Measurements from ENCODE around the gene ADAM11. TPM values are rescaled to one million over a fixed set of nuclear protein-coding genes. Genes with fewer than 3 reads are reported as not detected.

ADAM11 gene
- total and polyA plus RNA-seq, 12 donors: 0.05 to 0.80 (median 0.32) TPM; not detected in 2

DNA sequence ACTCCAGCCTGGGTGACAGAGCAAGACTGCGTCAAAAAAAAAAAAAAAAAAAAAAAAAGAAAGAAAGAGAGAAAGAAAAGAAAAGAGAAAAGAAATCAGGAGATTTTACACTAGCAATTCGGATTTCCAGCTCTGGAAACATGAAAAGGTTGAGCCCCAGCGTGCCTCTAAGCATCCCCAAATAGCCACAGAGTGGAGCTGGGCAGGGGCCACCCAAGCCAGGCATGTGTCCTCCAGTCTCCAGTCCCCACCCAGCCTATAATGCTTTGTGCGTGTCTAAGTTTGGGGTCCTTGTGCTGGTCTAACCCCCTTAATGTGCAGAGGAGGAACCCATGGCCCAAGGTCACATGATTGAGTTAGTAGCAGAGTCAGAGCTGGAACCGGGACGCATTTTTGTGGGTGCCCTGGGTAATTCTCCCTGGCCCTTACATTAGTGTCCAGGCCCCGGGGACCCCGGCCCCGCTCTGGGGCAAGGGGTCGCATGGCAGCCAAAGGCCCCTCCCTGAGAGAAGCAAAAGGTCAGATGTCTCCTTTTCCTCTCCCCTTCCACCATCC lies 19.9 kb downstream of the ADAM11 start:
- 17 to 23% (median 21%) methylated on average over 9 to 10 of the region's 10 CpGs for WGBS, 4 donors
- Histone ChIP-seq H3K36me3 (replicated peaks in 1 of 2) (no peaks in the 10 kb centered on the region), H3K27ac (no peak overlapping the region), H3K4me3 (no peak overlapping the region), H3K27me3 (peaks cover 7% of the 10 kb centered on the region), H3K4me1 (replicated peaks in 1 of 2) (peaks cover 11 to 15% of the 10 kb centered on the region in 2 donors), H3K9me3 (replicated peaks in 1 of 3) (no peaks in the 10 kb centered on the region)
- intact Hi-C loops (cut with DNase I): loop anchor here in 1 of 2 donors (10.0 kb wide), 2 partner anchors 236 to 356 kb away; partner anchors contain the start of genes ACBD4 and PLCD3
- TF ChIP-seq POLR2A (IDR thresholded peaks at IDR 0.05): no peak
- TF ChIP-seq, protein P1, sequence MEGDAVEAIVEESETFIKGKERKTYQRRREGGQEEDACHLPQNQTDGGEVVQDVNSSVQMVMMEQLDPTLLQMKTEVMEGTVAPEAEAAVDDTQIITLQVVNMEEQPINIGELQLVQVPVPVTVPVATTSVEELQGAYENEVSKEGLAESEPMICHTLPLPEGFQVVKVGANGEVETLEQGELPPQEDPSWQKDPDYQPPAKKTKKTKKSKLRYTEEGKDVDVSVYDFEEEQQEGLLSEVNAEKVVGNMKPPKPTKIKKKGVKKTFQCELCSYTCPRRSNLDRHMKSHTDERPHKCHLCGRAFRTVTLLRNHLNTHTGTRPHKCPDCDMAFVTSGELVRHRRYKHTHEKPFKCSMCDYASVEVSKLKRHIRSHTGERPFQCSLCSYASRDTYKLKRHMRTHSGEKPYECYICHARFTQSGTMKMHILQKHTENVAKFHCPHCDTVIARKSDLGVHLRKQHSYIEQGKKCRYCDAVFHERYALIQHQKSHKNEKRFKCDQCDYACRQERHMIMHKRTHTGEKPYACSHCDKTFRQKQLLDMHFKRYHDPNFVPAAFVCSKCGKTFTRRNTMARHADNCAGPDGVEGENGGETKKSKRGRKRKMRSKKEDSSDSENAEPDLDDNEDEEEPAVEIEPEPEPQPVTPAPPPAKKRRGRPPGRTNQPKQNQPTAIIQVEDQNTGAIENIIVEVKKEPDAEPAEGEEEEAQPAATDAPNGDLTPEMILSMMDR (IDR thresholded peaks at IDR 0.05): no peak
- no peak for DNase-seq

DNA sequence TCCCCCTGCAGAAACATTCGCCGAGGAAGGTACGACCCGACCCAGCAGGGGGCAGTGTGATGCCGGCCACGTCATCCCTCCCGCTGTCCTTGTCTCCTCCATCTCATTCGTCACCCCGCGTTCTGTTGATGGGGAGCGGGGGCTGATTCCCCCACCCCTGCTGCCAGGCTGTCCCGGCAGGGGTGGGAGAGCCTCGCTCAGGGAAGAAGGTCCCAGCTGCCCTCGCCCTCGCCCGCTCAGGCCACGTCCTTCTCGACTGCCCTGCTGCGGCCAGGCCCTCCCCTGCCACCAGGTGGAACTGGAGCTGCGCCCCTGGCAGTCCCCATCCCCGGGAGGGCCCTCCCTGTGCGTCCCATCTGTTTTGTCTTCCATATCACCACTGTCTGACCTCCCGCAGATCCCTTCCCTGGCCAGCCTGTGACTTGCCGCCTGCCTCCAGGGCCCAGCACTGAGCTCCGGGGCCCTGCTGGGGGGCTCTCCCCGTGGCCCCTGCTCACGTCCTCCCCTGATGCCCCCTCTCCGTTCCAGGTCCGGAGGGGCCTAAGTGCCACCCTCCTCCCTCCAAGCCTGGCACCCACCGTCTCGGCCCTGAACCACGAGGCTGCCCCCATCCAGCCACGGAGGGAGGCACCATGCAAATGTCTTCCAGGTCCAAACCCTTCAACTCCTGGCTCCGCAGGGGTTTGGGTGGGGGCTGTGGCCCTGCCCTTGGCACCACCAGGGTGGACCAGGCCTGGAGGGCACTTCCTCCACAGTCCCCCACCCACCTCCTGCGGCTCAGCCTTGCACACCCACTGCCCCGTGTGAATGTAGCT lies 20.6 kb downstream of the ADAM11 start:
- Histone ChIP-seq H3K27ac (no peak overlapping the region), H3K4me1 (replicated peaks in 1 of 2) (peaks cover 11 to 15% of the 10 kb centered on the region in 2 donors), H3K27me3 (peaks cover 7% of the 10 kb centered on the region), H3K9me3 (replicated peaks in 1 of 3) (no peaks in the 10 kb centered on the region), H3K4me3 (peak overlapping the region in 1 of 4 donors; percentile 20), H3K36me3 (replicated peaks in 1 of 2) (no peaks in the 10 kb centered on the region)
- TF ChIP-seq, protein P1 (IDR thresholded peaks at IDR 0.05): peak; percentile 80 to 89 (median 84)
- no peak for TF ChIP-seq POLR2A (IDR thresholded peaks at IDR 0.05)
- intact Hi-C loops (cut with DNase I): loop anchor here (2.0 to 10.0 kb wide), 3 partner anchors 85 to 355 kb away; partner anchors contain the start of genes ACBD4 (in 1 of the 2) and PLCD3 (in 1 of the 2)
- peak; percentile 76 to 88 (median 79) for DNase-seq
- 16 to 19% (median 17%) methylated on average over 18 to 36 of the region's 36 CpGs for WGBS, 4 donors

DNA sequence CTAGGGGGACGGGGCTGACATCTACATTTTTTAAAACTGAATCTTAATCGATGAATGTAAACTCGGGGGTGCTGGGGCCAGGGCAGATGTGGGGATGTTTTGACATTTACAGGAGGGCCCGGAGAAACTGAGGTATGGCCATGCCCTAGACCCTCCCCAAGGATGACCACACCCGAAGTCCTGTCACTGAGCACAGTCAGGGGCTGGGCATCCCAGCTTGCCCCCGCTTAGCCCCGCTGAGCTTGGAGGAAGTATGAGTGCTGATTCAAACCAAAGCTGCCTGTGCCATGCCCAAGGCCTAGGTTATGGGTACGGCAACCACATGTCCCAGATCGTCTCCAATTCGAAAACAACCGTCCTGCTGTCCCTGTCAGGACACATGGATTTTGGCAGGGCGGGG lies 21.4 kb downstream of the ADAM11 start:
- peaks cover 8 to 12% of the 10 kb centered on the region in 2 donors for H3K4me1 ChIP-seq (replicated peaks in 1 of 2)
- intact Hi-C loops (cut with DNase I): loop anchor here in 1 of 2 donors (2.0 kb wide), 1 partner anchor 85 kb away; no protein-coding TSS in a partner anchor
- WGBS, 4 donors: 85 to 90% (median 88%) methylated on average over 9 to 12 of the region's 12 CpGs
- no peaks in the 10 kb centered on the region for H3K9me3 ChIP-seq (replicated peaks in 1 of 3)
- no peak overlapping the region for H3K27ac ChIP-seq
- H3K27me3 ChIP-seq: peaks cover 7% of the 10 kb centered on the region
- DNase-seq: peak in 1 of 7 donors; percentile 12
- no peak overlapping the region for H3K4me3 ChIP-seq
- H3K36me3 ChIP-seq (replicated peaks in 1 of 2): no peaks in the 10 kb centered on the region
- TF ChIP-seq POLR2A (IDR thresholded peaks at IDR 0.05): no peak
- TF ChIP-seq, protein P1 (IDR thresholded peaks at IDR 0.05): no peak

DNA sequence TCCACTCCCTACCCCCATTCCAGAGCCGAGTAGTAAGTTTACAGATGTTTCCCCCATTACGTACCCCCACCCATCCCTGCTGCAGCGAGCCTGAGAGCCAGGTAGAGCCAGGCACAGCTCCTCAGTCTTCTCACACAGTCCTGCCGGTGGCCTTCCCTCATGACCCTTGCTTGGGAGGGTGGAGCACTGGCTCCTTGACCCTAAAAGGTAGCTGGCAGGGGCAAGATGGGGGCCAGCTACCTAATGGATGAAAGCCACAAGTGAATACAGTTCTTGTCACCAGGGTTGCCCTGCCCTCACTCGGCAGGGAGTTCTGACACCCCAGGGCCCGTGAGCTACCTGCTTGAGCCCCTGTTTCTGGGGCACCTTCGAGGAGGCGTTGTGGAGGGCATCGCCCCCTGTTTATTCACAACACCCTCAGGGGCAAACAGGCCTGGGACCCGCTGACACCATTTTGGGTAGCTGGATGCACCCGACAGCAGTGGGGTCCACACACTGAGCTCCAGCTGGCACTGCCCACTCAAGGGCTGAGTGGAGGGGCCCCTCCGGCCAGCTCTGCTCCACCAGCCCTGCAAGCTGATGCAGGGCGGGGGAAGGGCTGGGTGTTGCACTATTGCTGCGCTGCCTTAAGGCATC lies 22.2 kb downstream of the ADAM11 start:
- Histone ChIP-seq H3K36me3 (replicated peaks in 1 of 2) (no peaks in the 10 kb centered on the region), H3K9me3 (replicated peaks in 1 of 3) (no peaks in the 10 kb centered on the region), H3K27ac (no peak overlapping the region), H3K4me3 (no peak overlapping the region), H3K27me3 (peaks cover 7% of the 10 kb centered on the region), H3K4me1 (replicated peaks in 1 of 2) (peaks cover 4 to 9% of the 10 kb centered on the region in 2 donors)
- no peak for TF ChIP-seq POLR2A (IDR thresholded peaks at IDR 0.05)
- TF ChIP-seq, protein P1 (IDR thresholded peaks at IDR 0.05): no peak
- WGBS, 4 donors: 85 to 98% (median 90%) methylated on average over 8 to 14 of the region's 14 CpGs
- peak in 1 of 7 donors; percentile 11 for DNase-seq
- intact Hi-C loops (cut with DNase I): loop anchor here in 1 of 2 donors (2.0 kb wide), 1 partner anchor 84 kb away; no protein-coding TSS in a partner anchor

Measured in adrenal gland (tissue), 12 donors.